K562 (cell line): Measurements from ENCODE around the gene NRXN2. TPM values are rescaled to one million over a fixed set of nuclear protein-coding genes. Genes with fewer than 3 reads are reported as not detected.

Experiments
- ATF2 ChIP-seq: sonication (generic); formaldehyde crosslinking; IDR thresholded peaks from 2 replicates; pipeline ENCODE4 v1.8.1; 2022; ENCODE audit warnings: missing genetic modification reagents
- CBFA2T3 ChIP-seq: fragments of 450-650 bp; IDR thresholded peaks from 2 replicates; pipeline ENCODE4 v1.6.1; 2017
- DEAF1 ChIP-seq: fragments of 450-650 bp; formaldehyde crosslinking; IDR thresholded peaks from 2 replicates; pipeline ENCODE4 v1.4.0; 2020; ENCODE audit warnings: mild to moderate bottlenecking, moderate library complexity
- KDM2B ChIP-seq: fragments of 250-450 bp; sonication (Bioruptor Pico); IDR thresholded peaks from 2 replicates; pipeline ENCODE4 v1.8.0; 2021; ENCODE audit warnings: mild to moderate bottlenecking, moderate library complexity
- L3MBTL2 ChIP-seq: fragments of 450-650 bp; IDR thresholded peaks from 2 replicates; pipeline ENCODE4 v1.6.1; 2016; ENCODE audit warnings: mild to moderate bottlenecking, moderate library complexity
- MTA3 ChIP-seq: fragments of 450-650 bp; formaldehyde crosslinking; IDR thresholded peaks from 2 replicates; pipeline ENCODE4 v1.6.1; 2017; ENCODE audit warnings: mild to moderate bottlenecking, borderline replicate concordance
- TARDBP ChIP-seq: fragments of 450-650 bp; IDR thresholded peaks from 2 replicates; pipeline ENCODE4 v1.6.1; 2016
- THRB ChIP-seq: fragments of 450-650 bp; formaldehyde crosslinking; conservative IDR thresholded peaks from 2 replicates; pipeline ENCODE4 v1.4.0; 2022; ENCODE audit warnings: mild to moderate bottlenecking, missing genetic modification characterization
- U2AF2 ChIP-seq: fragments of 200-400 bp; formaldehyde crosslinking; optimal IDR thresholded peaks from 2 replicates; pipeline ENCODE3; 2017; ENCODE audit warnings: low read depth, mild to moderate bottlenecking, low read length
- ZEB2 ChIP-seq: fragments of 450-650 bp; IDR thresholded peaks from 2 replicates; pipeline ENCODE4 v1.6.1; 2016
- ZFP36 ChIP-seq: fragments of 150-350 bp; IDR thresholded peaks from 2 replicates; pipeline ENCODE4 v1.6.1; 2018; ENCODE audit warnings: low read length, low read depth; ENCODE audit not compliant: partially characterized antibody
- ZNF696 ChIP-seq: fragments of 250-450 bp; sonication (Bioruptor Pico); conservative IDR thresholded peaks from 2 replicates; pipeline ENCODE4 v1.4.0; 2020; ENCODE audit warnings: mild to moderate bottlenecking, moderate library complexity
- ZNF707 ChIP-seq: fragments of 250-450 bp; sonication (Bioruptor Pico); conservative IDR thresholded peaks from 2 replicates; pipeline ENCODE4 v1.8.0; 2022; ENCODE audit warnings: inconsistent platforms, mild to moderate bottlenecking, moderate library complexity
- ZNF740 ChIP-seq, 3 experiments: fragments of 200-800 bp in 1 of 3; sonication (Bioruptor generic) in 1 of 3; sonication (generic) in 1 of 3; formaldehyde crosslinking in 1 of 3; IDR thresholded peaks; 2 replicates each; pipeline versions ENCODE4 v1.6.1 to v1.8.0; 2016 to 2022; ENCODE audit warnings: mild to moderate bottlenecking in 2 of 3, missing compliant biosample characterization in 2 of 3, missing genetic modification characterization in 2 of 3, missing genetic modification reagents in 1 of 3
- polyA plus RNA-seq, 8 experiments: library from polyadenylated mRNA; depleted of rRNA in 4 of 8; stranded (reverse) in 5 of 8; unstranded in 3 of 8; fragments of >200 nt; fragmentation: Nextera tagmentation in 2 of 8; fragmentation: Illumina TruSeq in 1 of 8; extraction: Ambion mirVana in 2 of 8; extraction: Trizol in 1 of 8; gene quantifications; 2 replicates each; pipeline versions ENCODE4 v1.2.1 to v1.2.3, GENCODE V29; 2011 to 2014; ENCODE audit warnings: inconsistent platforms in 1 of 8, missing spikeins in 1 of 8
- total RNA-seq, 7 experiments: library from RNA; depleted of rRNA in 6 of 7; stranded (reverse); fragments of >200 nt in 6 of 7; fragmentation: Illumina TruSeq in 2 of 7; extraction: Trizol in 2 of 7; gene quantifications; 2 replicates each; pipeline versions ENCODE4 v1.2.1 to v1.2.3, GENCODE V29; 2011 to 2021; ENCODE audit warnings: low replicate concordance in 1 of 7
- TF ChIP-seq, protein P1 (sequence below): fragments of 250-450 bp; sonication (Bioruptor Pico); IDR thresholded peaks from 2 replicates; pipeline ENCODE4 v1.4.0; 2020; ENCODE audit warnings: mild to moderate bottlenecking
- TF ChIP-seq, protein P2 (sequence below): sonication (generic); formaldehyde crosslinking; IDR thresholded peaks from 2 replicates; pipeline ENCODE4 v1.8.1; 2023; ENCODE audit warnings: mild to moderate bottlenecking, missing genetic modification reagents, moderate library complexity
- TF ChIP-seq, protein P3 (sequence below): IDR thresholded peaks from 2 replicates; pipeline ENCODE4 v1.6.1; 2012; ENCODE audit warnings: low read depth, low read length, improper control_type of control experiment, borderline replicate concordance

Gene NRXN2
- total and polyA plus RNA-seq, 9 of the 15 experiments (the other 6 are each of a cell fraction or from before 2014, with no cell fraction given): 0.07 to 0.47 (median 0.15) TPM; not detected in 4

DNA sequence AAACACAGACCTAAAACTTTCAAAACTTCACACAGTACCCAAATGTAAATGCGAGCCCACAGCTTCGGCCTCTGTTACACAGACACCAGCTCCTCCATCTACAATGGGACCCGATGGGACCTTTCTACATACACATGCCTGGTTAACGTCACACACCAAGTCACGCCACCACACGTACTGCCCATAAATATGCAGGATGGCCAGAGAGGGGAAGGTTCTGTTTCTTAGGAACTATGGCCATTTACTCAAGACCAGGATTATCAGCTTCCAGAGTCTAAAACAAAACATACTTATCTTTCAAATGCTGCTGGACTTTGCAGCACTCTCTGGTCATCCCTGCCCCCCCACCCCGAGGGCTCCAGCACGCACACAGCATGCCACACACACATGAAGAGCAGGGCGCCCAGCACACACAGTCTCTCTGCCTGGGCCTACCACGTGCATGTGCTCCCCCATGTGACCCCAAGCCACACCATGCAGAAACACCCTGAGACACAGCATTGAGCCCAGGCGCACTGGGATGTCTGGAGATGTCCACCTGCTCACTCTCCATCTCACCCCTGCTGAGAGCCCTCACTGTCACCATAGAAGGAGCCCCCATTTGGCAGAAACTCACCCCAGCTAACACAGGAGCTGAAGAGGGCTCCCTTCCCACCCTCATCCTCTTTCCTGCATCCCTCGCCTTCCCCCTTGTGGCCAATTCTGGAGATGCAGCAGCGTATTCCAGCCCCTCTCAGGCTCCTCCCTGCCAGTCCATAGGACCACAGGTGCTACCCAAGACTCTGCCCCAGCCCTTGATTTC, 70.2 kb downstream of the NRXN2 start (continued):
- TF ChIP-seq, protein P1, sequence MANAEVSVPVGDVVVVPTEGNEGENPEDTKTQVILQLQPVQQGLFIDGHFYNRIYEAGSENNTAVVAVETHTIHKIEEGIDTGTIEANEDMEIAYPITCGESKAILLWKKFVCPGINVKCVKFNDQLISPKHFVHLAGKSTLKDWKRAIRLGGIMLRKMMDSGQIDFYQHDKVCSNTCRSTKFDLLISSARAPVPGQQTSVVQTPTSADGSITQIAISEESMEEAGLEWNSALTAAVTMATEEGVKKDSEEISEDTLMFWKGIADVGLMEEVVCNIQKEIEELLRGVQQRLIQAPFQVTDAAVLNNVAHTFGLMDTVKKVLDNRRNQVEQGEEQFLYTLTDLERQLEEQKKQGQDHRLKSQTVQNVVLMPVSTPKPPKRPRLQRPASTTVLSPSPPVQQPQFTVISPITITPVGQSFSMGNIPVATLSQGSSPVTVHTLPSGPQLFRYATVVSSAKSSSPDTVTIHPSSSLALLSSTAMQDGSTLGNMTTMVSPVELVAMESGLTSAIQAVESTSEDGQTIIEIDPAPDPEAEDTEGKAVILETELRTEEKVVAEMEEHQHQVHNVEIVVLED (CRISPR knock-in tag): no peak
- peak; percentile 53; the same call in 1 of the 2 replicates for TF ChIP-seq DEAF1 (CRISPR knock-in tag)
- TF ChIP-seq U2AF2: no peak
- no peak for TF ChIP-seq ZNF696 (CRISPR knock-in tag)
- no peak for TF ChIP-seq THRB (CRISPR knock-in tag)
- TF ChIP-seq ZNF707 (CRISPR knock-in tag): no peak
- TF ChIP-seq, protein P2, sequence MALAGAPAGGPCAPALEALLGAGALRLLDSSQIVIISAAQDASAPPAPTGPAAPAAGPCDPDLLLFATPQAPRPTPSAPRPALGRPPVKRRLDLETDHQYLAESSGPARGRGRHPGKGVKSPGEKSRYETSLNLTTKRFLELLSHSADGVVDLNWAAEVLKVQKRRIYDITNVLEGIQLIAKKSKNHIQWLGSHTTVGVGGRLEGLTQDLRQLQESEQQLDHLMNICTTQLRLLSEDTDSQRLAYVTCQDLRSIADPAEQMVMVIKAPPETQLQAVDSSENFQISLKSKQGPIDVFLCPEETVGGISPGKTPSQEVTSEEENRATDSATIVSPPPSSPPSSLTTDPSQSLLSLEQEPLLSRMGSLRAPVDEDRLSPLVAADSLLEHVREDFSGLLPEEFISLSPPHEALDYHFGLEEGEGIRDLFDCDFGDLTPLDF (CRISPR knock-in tag): no peak
- TF ChIP-seq ATF2 (CRISPR knock-in tag): no peak
- TF ChIP-seq, protein P3, sequence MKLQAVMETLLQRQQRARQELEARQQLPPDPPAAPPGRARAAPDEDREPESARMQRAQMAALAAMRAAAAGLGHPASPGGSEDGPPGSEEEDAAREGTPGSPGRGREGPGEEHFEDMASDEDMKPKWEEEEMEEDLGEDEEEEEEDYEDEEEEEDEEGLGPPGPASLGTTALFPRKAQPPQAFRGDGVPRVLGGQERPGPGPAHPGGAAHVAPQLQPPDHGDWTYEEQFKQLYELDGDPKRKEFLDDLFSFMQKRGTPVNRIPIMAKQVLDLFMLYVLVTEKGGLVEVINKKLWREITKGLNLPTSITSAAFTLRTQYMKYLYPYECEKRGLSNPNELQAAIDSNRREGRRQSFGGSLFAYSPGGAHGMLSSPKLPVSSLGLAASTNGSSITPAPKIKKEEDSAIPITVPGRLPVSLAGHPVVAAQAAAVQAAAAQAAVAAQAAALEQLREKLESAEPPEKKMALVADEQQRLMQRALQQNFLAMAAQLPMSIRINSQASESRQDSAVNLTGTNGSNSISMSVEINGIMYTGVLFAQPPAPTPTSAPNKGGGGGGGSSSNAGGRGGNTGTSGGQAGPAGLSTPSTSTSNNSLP: no peak
- TF ChIP-seq KDM2B (CRISPR knock-in tag): no peak
- no peak for TF ChIP-seq ZNF740 (CRISPR knock-in tag; IDR thresholded peaks at IDR 0.05)
- TF ChIP-seq ZNF740 (tag; IDR thresholded peaks at IDR 0.05): no peak
- no peak for TF ChIP-seq ZFP36
- no peak for TF ChIP-seq CBFA2T3
- TF ChIP-seq ZEB2: no peak
- TF ChIP-seq TARDBP: no peak
- TF ChIP-seq L3MBTL2: peak; percentile 76
- TF ChIP-seq MTA3: peak; percentile 38; the same call in 1 of the 2 replicates
